HepG2 (cell line): ENCODE measurements around the gene LRRC10. TPM values are rescaled to one million over a fixed set of nuclear protein-coding genes. Genes with fewer than 3 reads are reported as not detected.

Source experiments
- ATAC-seq: fragments of 200-7000 bp; cut with Tn5 transposase; 3 replicates; pipeline ENCODE4 v1.9.1; 2020; ENCODE audit warnings: mild to moderate bottlenecking, moderate library complexity
- BruUV-seq: library from RNA; stranded (reverse); fragments of 400-500 nt; replicated peaks from 2 replicates; lab custom pipeline; 2021; lab: Mats Ljungman, UMichigan
- CTCF ChIA-PET: fragments of 300-600 bp; formaldehyde crosslinking; extraction: SDS; loops from one replicate; lab custom pipeline; 2021; ENCODE audit warnings: low total read pairs, inconsistent platforms, low intra/inter-chr PET ratio; lab: Yijun Ruan, JAX
- POLR2A ChIA-PET: fragments of 350-600 bp; sonication (Branson Sonifier 250); formaldehyde crosslinking; loops from one replicate; lab custom pipeline; 2020; ENCODE audit warnings: antibody characterized with exemption, inconsistent platforms; lab: Yijun Ruan, JAX
- DNase-seq: peaks from one replicate; pipeline ENCODE4 v3.0.0-alpha.2; 2015; ENCODE audit warnings: low spot score
- FAIRE-seq: peaks from 3 replicates; lab custom pipeline; 2011; peaks lifted over from hg19 to GRCh38; lab: Jason Lieb, UNC
- H2AFZ ChIP-seq: one replicate; pipeline ENCODE4 v1.6.1; 2011; ENCODE audit warnings: low read length, inconsistent platforms
- H3K27ac ChIP-seq: fragments of 300-600 bp; 3 replicates; pipeline ENCODE4 v1.8.0; 2011; ENCODE audit warnings: mixed run types, mild to moderate bottlenecking, mixed read lengths, low read length, inconsistent platforms; ENCODE audit not compliant: insufficient read depth; ENCODE audit errors: extremely low read length
- H3K27me3 ChIP-seq, 2 experiments: fragments of 200-600 bp in 1 of 2; 2 replicates in 1 of 2; 3 replicates in 1 of 2; pipeline versions ENCODE4 v1.6.0 to v1.8.0; 2011; ENCODE audit warnings: low read length in 2 of 2, mild to moderate bottlenecking in 2 of 2, moderate library complexity in 2 of 2, inconsistent platforms in 1 of 2; ENCODE audit not compliant: insufficient read depth in 2 of 2, control insufficient read depth in 1 of 2
- H3K36me3 ChIP-seq, 2 experiments: fragments of 200-600 bp in 1 of 2; replicated peaks in 1 of 2; 2 replicates in 1 of 2; 3 replicates in 1 of 2; pipeline versions ENCODE4 v1.5.1 to v1.8.0; 2011; ENCODE audit warnings: low read length in 2 of 2, inconsistent platforms in 1 of 2; ENCODE audit not compliant: insufficient read depth in 2 of 2, control insufficient read depth in 1 of 2
- H3K4me1 ChIP-seq: 2 replicates; pipeline ENCODE4 v1.5.1; 2012; ENCODE audit warnings: low read length, inconsistent platforms; ENCODE audit not compliant: insufficient read depth
- H3K4me2 ChIP-seq: 2 replicates; pipeline ENCODE4 v1.6.0; 2011; ENCODE audit warnings: low read depth, low read length, inconsistent platforms
- H3K4me3 ChIP-seq, 3 experiments: fragments of 200-600 bp in 1 of 3; sonication (generic), shearing (Covaris generic) in 1 of 3; replicated peaks in 1 of 3; 2 replicates each; pipeline ENCODE4 v1.5.1; 2011 to 2016; ENCODE audit warnings: low read length in 3 of 3, inconsistent platforms in 2 of 3, low read depth in 2 of 3, mild to moderate bottlenecking in 2 of 3, control low read depth in 1 of 3, mixed read lengths in 1 of 3; ENCODE audit not compliant: insufficient read depth in 1 of 3
- H3K79me2 ChIP-seq: one replicate; pipeline ENCODE4 v1.6.1; 2011; ENCODE audit warnings: low read length, inconsistent platforms; ENCODE audit not compliant: insufficient read depth
- H3K9ac ChIP-seq: 2 replicates; pipeline ENCODE4 v1.6.0; 2011; ENCODE audit warnings: mild to moderate bottlenecking, low read depth, low read length, inconsistent platforms; ENCODE audit not compliant: insufficient read depth
- H3K9me3 ChIP-seq: 2 replicates; pipeline ENCODE4 v1.5.1; 2012; ENCODE audit warnings: mild to moderate bottlenecking, low read length
- H4K20me1 ChIP-seq: 2 replicates; pipeline ENCODE4 v1.6.0; 2011; ENCODE audit warnings: inconsistent platforms, mild to moderate bottlenecking, low read length, moderate library complexity; ENCODE audit not compliant: insufficient read depth
- CHD4 ChIP-seq: fragments of 200-600 bp; sonication (generic); IDR thresholded peaks from 2 replicates; pipeline ENCODE4 v1.7.0; 2017; ENCODE audit warnings: mild to moderate bottlenecking, low read length, borderline replicate concordance
- IRF2 ChIP-seq: IDR thresholded peaks from 2 replicates; pipeline ENCODE4 v1.6.1; 2018; ENCODE audit warnings: missing genetic modification reagents, missing compliant biosample characterization
- PHF8 ChIP-seq: sonication (generic); formaldehyde crosslinking; IDR thresholded peaks from 2 replicates; pipeline ENCODE4 v1.5.0; 2020; ENCODE audit warnings: missing genetic modification reagents
- TCF7 ChIP-seq: sonication (generic); IDR thresholded peaks from 2 replicates; pipeline ENCODE4 v1.6.1; 2016; ENCODE audit warnings: antibody characterized with exemption, low read depth
- THAP9 ChIP-seq: sonication (generic); formaldehyde crosslinking; IDR thresholded peaks from 2 replicates; pipeline ENCODE4; 2020; ENCODE audit warnings: missing genetic modification reagents, mild to moderate bottlenecking, borderline replicate concordance
- ZFAT ChIP-seq: sonication (generic); formaldehyde crosslinking; conservative IDR thresholded peaks from 2 replicates; pipeline ENCODE4 v1.8.1; 2023; ENCODE audit warnings: missing genetic modification reagents, inconsistent platforms
- ZNF10 ChIP-seq: sonication (generic); formaldehyde crosslinking; IDR thresholded peaks from 2 replicates; pipeline ENCODE4 v1.4.0; 2020; ENCODE audit warnings: mild to moderate bottlenecking, low read depth, missing genetic modification reagents, borderline replicate concordance
- ZNF546 ChIP-seq: sonication (generic); formaldehyde crosslinking; conservative IDR thresholded peaks from 2 replicates; pipeline ENCODE4 v1.8.1; 2023; ENCODE audit warnings: mild to moderate bottlenecking, missing genetic modification reagents
- ZNF607 ChIP-seq: sonication (generic); formaldehyde crosslinking; IDR thresholded peaks from 2 replicates; pipeline ENCODE4 v1.5.1; 2020; ENCODE audit warnings: missing genetic modification reagents, mild to moderate bottlenecking, borderline replicate concordance
- in situ Hi-C: cut with HindIII; loops from 2 replicates; pipeline ENCODE4 v1.10.0; 2017; ENCODE audit warnings: low pct_unique_long_range_greater_than_20kb; ENCODE audit not compliant: extremely low pct_ligation_motif_present
- intact Hi-C: fragments of 100-400 bp; cut with micrococcal nuclease; formaldehyde crosslinking; loops from one replicate; pipeline ENCODE4 v1.10.0; 2022; ENCODE audit not compliant: unreplicated experiment
- polyA plus RNA-seq, 8 experiments: library from polyadenylated mRNA; depleted of rRNA in 3 of 8; stranded (reverse) in 7 of 8; unstranded in 1 of 8; fragments of >200 nt; fragmentation: Illumina TruSeq in 4 of 8; extraction: Trizol in 4 of 8; gene quantifications; 2 replicates each; pipeline versions ENCODE4 v1.2.1 to v1.2.3, GENCODE V29; 2011 to 2016; ENCODE audit warnings: low read depth in 4 of 8, missing spikeins in 1 of 8, mixed read lengths in 1 of 8; ENCODE audit not compliant: insufficient read depth in 1 of 8
- total RNA-seq, 5 experiments: library from RNA; depleted of rRNA; stranded (reverse); fragments of >200 nt; fragmentation: Illumina TruSeq; extraction: Trizol; gene quantifications; 2 replicates each; pipeline ENCODE4 v1.2.3, GENCODE V29; 2016; ENCODE audit warnings: low read depth in 1 of 5

LRRC10 gene
- total and polyA plus RNA-seq, 2 of the 13 experiments (the other 11 are each of a cell fraction or from before 2014, with no cell fraction given), result not detected

GRCh38 chr12:69616025-69616424 lies 5.3 kb upstream of the LRRC10 start (continued):
- TF ChIP-seq THAP9 (CRISPR knock-in tag), result no peak

- intact Hi-C loops (no loop called here), in situ Hi-C loops (no loop called here)
- H3K9me3 ChIP-seq, result no peaks in the 10 kb centered on the region
- CTCF ChIA-PET, result no interaction called here
- H3K9ac ChIP-seq, result no peak overlapping the region
- BruUV-seq, result no TSS peak
- H3K4me2 ChIP-seq, result no peak overlapping the region
- no peak overlapping the region for H2AFZ ChIP-seq
- no peaks in the 10 kb centered on the region for H3K79me2 ChIP-seq
- peaks cover 0 to 10% of the 10 kb centered on the region in 2 experiments; a peak in 2 of 5 replicates for H3K27me3 ChIP-seq
- TF ChIP-seq ZNF10 (CRISPR knock-in tag) (no peak), ZNF607 (CRISPR knock-in tag) (no peak), PHF8 (CRISPR knock-in tag) (no peak), CHD4 (no peak), IRF2 (CRISPR knock-in tag) (no peak), ZNF546 (no peak), ZFAT (no peak), TCF7 (no peak)
- POLR2A ChIA-PET, result no interaction called here
- ATAC-seq (no peak), DNase-seq (no peak), FAIRE-seq (no peak)
- H4K20me1 ChIP-seq, result no peaks in the 10 kb centered on the region
- H3K4me3 ChIP-seq, result no peak overlapping the region
- H3K27ac ChIP-seq, result no peak overlapping the region
- H3K4me1 ChIP-seq, result no peaks in the 10 kb centered on the region
- no peaks in the 10 kb centered on the region for H3K36me3 ChIP-seq
Observed at GRCh38 chr12:69613351-69613750, 2.6 kb upstream of the LRRC10 start.
